GM12878 (cell line): ENCODE measurements around the gene ADGRL3. TPM values are rescaled to one million over a fixed set of nuclear protein-coding genes. Genes with fewer than 3 reads are reported as not detected.
"Not testable (repeated sequence)": the region's sequence is repeated elsewhere in the genome, so short reads cannot be mapped to it uniquely, and the experiment has no call there.

Experiments used
- ATAC-seq: fragments of 200-7000 bp; cut with Tn5 transposase; 3 replicates; pipeline ENCODE4 v1.9.1; 2020; ENCODE audit warnings: mild to moderate bottlenecking, moderate library complexity
- BruUV-seq: library from RNA; stranded (reverse); fragments of 400-500 nt; replicated peaks from 2 replicates; lab custom pipeline; 2021; lab: Mats Ljungman, UMichigan
- CTCF ChIA-PET: fragments of 300-600 bp; sonication (Branson Sonifier 250); formaldehyde crosslinking; extraction: SDS; loops from one replicate; lab custom pipeline; 2021; ENCODE audit warnings: inconsistent platforms; lab: Yijun Ruan, JAX
- POLR2A ChIA-PET: fragments of 350-600 bp; formaldehyde crosslinking; extraction: SDS; loops from one replicate; lab custom pipeline; 2021; ENCODE audit warnings: inconsistent platforms; lab: Charles Lee
- RAD21 ChIA-PET: fragments of 300-600 bp; sonication (Branson Sonifier 250); formaldehyde crosslinking; loops from one replicate; lab custom pipeline; 2023; ENCODE audit warnings: antibody characterized with exemption; ENCODE audit not compliant: unreplicated experiment; lab: Charles Lee
- SMC1A ChIA-PET: fragments of 300-600 bp; sonication (Branson Sonifier 250); formaldehyde crosslinking; loops from one replicate; lab custom pipeline; 2023; ENCODE audit not compliant: unreplicated experiment, uncharacterized antibody; lab: Charles Lee
- DNase-seq: peaks from one replicate; pipeline ENCODE4 v3.0.0-alpha.2; 2011; ENCODE audit warnings: low read depth, low spot score
- FAIRE-seq: peaks from 3 replicates; lab custom pipeline; 2011; peaks lifted over from hg19 to GRCh38; lab: Jason Lieb, UNC
- H2AFZ ChIP-seq: 2 replicates; pipeline ENCODE4 v1.6.0; 2011; ENCODE audit warnings: low read depth, low read length, control low read depth; ENCODE audit not compliant: control insufficient read depth
- H3K27ac ChIP-seq: 2 replicates; pipeline ENCODE4 v1.5.1; 2011; ENCODE audit warnings: control low read depth; ENCODE audit not compliant: control insufficient read depth, insufficient read depth
- H3K27me3 ChIP-seq, 2 experiments: replicated peaks in 1 of 2; 2 replicates each; pipeline versions ENCODE4 v1.6.0 to v1.6.1; 2011; ENCODE audit warnings: low read length in 1 of 2; ENCODE audit not compliant: control insufficient read depth in 2 of 2, insufficient read depth in 2 of 2
- H3K36me3 ChIP-seq, 2 experiments: 2 replicates each; pipeline ENCODE4 v1.5.1; 2011; ENCODE audit warnings: low read length in 1 of 2; ENCODE audit not compliant: control insufficient read depth in 2 of 2, insufficient read depth in 2 of 2
- H3K4me1 ChIP-seq: 2 replicates; pipeline ENCODE4 v1.6.1; 2011; ENCODE audit warnings: mild to moderate bottlenecking, low read length, moderate library complexity, mixed read lengths; ENCODE audit not compliant: control insufficient read depth, insufficient read depth
- H3K4me2 ChIP-seq: 2 replicates; pipeline ENCODE4 v1.6.0; 2011; ENCODE audit warnings: control low read depth; ENCODE audit not compliant: control insufficient read depth, insufficient read depth
- H3K4me3 ChIP-seq: fragments of 200-600 bp; sonication (generic); 2 replicates; pipeline ENCODE4 v1.5.1; 2016
- H3K79me2 ChIP-seq: 2 replicates; pipeline ENCODE4 v1.6.0; 2011; ENCODE audit warnings: low read length; ENCODE audit not compliant: control insufficient read depth, insufficient read depth
- H3K9ac ChIP-seq: 2 replicates; pipeline ENCODE4 v1.8.0; 2011; ENCODE audit warnings: low read length, control low read depth, mixed read lengths; ENCODE audit not compliant: control insufficient read depth, insufficient read depth
- H3K9me3 ChIP-seq: replicated peaks from 3 replicates; pipeline ENCODE4 v1.5.1; 2011; ENCODE audit warnings: mild to moderate bottlenecking, low read length; ENCODE audit not compliant: control insufficient read depth, insufficient read depth
- H4K20me1 ChIP-seq: 2 replicates; pipeline ENCODE4 v1.6.0; 2011; ENCODE audit not compliant: control insufficient read depth, insufficient read depth
- STAT3 ChIP-seq: IDR thresholded peaks from 2 replicates; pipeline ENCODE4 v1.6.1; 2011; ENCODE audit warnings: low read depth, low read length, improper control_type of control experiment
- ZNF592 ChIP-seq: fragments of 450-650 bp; IDR thresholded peaks from 2 replicates; pipeline ENCODE4 v1.6.1; 2017; ENCODE audit warnings: mild to moderate bottlenecking, moderate library complexity
- WGBS: methylation state at CpG from one replicate; pipeline ENCODE4 v1.1.6; 2016; ENCODE audit warnings: low lambda C conversion rate; ENCODE audit not compliant: insufficient replicate concordance, insufficient coverage; ENCODE audit errors: missing lambda C conversion rate; 5-methylcytosine and 5-hydroxymethylcytosine counted together
- in situ Hi-C: fragments of 300-500 bp; cut with MboI; formaldehyde crosslinking; loops from 9 replicates; pipeline ENCODE4 v1.14.3; 2018; ENCODE audit warnings: mixed read lengths
- intact Hi-C: fragments of 100-400 bp; cut with micrococcal nuclease; formaldehyde crosslinking; loops from one replicate; pipeline ENCODE4 v1.14.2; 2022; ENCODE audit not compliant: unreplicated experiment
- polyA plus RNA-seq, 11 experiments: library from polyadenylated mRNA; depleted of rRNA in 4 of 11; unstranded in 6 of 11; stranded (reverse) in 5 of 11; fragments of >200 nt; fragmentation: Nextera tagmentation in 4 of 11; fragmentation: Illumina TruSeq in 1 of 11; extraction: Ambion mirVana in 4 of 11; extraction: Trizol in 1 of 11; gene quantifications; 1 replicate in 1 of 11; 2 replicates in 10 of 11; pipeline versions ENCODE4 v1.2.1 to v1.2.3, GENCODE V29; 2011 to 2016; ENCODE audit warnings: inconsistent platforms in 2 of 11, missing spikeins in 2 of 11, low read depth in 1 of 11
- total RNA-seq, 4 experiments: library from RNA; depleted of rRNA in 3 of 4; stranded (reverse); fragments of >200 nt in 3 of 4; fragmentation: Illumina TruSeq in 1 of 4; extraction: Trizol in 1 of 4; gene quantifications; 2 replicates each; pipeline versions ENCODE4 v1.2.1 to v1.2.3, GENCODE V29; 2013 to 2021

The ADGRL3 gene
- total and polyA plus RNA-seq, 10 of the 15 experiments (the other 5 are each of a cell fraction or from before 2014, with no cell fraction given): 1.1 TPM; not detected in 9

GRCh38 chr4:61763682-61764081, 563.6 kb downstream of the ADGRL3 start:
- Histone ChIP-seq H3K4me1 (no peaks in the 10 kb centered on the region), H3K27ac (no peak overlapping the region), H3K4me2 (no peak overlapping the region), H3K4me3 (no peak overlapping the region), H3K9me3 (no peaks in the 10 kb centered on the region), H3K27me3 (no peaks in the 10 kb centered on the region), H3K79me2 (no peaks in the 10 kb centered on the region), H2AFZ (no peak overlapping the region), H4K20me1 (no peaks in the 10 kb centered on the region), H3K9ac (no peak overlapping the region), H3K36me3 (no peaks in the 10 kb centered on the region)
- intact Hi-C loops: no loop called here
- ChIA-PET CTCF (no interaction called here), SMC1A (interaction anchor here (1.2 kb wide), 1 partner anchor 21 kb away, joined by 3 read pairs; no protein-coding TSS in a partner anchor), RAD21 (no interaction called here), POLR2A (interaction anchor here (0.7 kb wide), 1 partner anchor 59 kb away, joined by 4 read pairs; no protein-coding TSS in a partner anchor)
- FAIRE-seq: no peak
- ATAC-seq: no peak
- TF ChIP-seq STAT3: no peak
- TF ChIP-seq ZNF592: no peak
- BruUV-seq: no TSS peak
- in situ Hi-C loops: no loop called here
- no peak for DNase-seq

- CTCF ChIA-PET, H3K4me1 ChIP-seq, H3K9me3 ChIP-seq, H4K20me1 ChIP-seq, H3K27me3 ChIP-seq, BruUV-seq, in situ Hi-C loops, H3K9ac ChIP-seq, intact Hi-C loops, SMC1A ChIA-PET, H3K79me2 ChIP-seq, H3K4me2 ChIP-seq, H2AFZ ChIP-seq, H3K27ac ChIP-seq, H3K36me3 ChIP-seq, DNase-seq, H3K4me3 ChIP-seq, ATAC-seq, RAD21 ChIA-PET, POLR2A ChIA-PET, FAIRE-seq: not testable (repeated sequence)
- 41% methylated on average over 7 of the region's 9 CpGs for WGBS
Measured at GRCh38 chr4:61764090-61764489, 564.0 kb downstream of the ADGRL3 start.

DNA sequence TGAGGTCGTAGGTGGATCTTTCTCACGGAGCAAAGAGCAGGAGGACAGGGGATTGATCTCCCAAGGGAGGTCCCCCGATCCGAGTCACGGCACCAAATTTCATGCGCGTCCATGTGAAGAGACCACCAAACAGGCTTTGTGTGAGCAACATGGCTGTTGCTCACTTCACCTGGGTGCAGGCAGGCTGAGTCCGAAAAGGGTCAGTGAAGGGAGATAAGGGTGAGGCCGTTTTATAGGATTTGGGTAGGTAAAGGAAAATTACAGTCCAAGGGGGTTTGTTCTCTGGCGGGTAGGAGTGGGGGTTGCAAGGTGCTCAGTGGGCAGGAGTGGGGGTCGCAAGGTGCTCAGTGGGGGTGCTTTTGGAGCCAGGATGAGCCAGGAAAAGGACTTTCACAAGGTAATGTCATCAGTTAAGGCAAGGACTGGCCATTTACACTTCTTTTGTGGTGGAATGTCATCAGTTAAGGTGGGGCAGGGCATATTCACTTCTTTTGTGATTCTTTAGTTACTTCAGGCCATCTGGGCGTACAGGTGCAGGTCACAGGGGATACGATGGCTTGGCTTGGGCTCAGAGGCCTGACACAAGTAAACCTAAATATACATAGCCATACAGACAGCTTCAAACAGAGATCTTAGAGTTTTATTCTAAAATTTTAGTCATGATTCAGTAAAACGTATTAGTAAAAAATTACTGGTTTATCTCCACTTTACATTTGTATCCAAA, 569.5 kb downstream of the ADGRL3 start:
- RAD21 ChIA-PET, SMC1A ChIA-PET, FAIRE-seq: not testable (repeated sequence)

More for the DNA sequence above, 569.5 kb downstream of the ADGRL3 start:
- BruUV-seq, in situ Hi-C loops, H3K79me2 ChIP-seq, H3K4me3 ChIP-seq, H3K4me1 ChIP-seq, H3K27me3 ChIP-seq, H3K9ac ChIP-seq, ATAC-seq, H3K27ac ChIP-seq, intact Hi-C loops, DNase-seq, H3K9me3 ChIP-seq, H3K4me2 ChIP-seq, H4K20me1 ChIP-seq, POLR2A ChIA-PET, H3K36me3 ChIP-seq, H2AFZ ChIP-seq, CTCF ChIA-PET: not testable (repeated sequence)
- WGBS: 27% methylated on average over 9 of the region's 14 CpGs
